Measurements from ENCODE around the gene ATG2B. TPM values are rescaled to one million over a fixed set of nuclear protein-coding genes. Genes with fewer than 3 reads are reported as not detected.

Gene ATG2B
- total and polyA plus RNA-seq, 9 of the 15 experiments (the other 6 are each of a cell fraction or from before 2014, with no cell fraction given) = 0.83 to 12.9 (median 8.7) TPM

- TF ChIP-seq, protein P1, sequence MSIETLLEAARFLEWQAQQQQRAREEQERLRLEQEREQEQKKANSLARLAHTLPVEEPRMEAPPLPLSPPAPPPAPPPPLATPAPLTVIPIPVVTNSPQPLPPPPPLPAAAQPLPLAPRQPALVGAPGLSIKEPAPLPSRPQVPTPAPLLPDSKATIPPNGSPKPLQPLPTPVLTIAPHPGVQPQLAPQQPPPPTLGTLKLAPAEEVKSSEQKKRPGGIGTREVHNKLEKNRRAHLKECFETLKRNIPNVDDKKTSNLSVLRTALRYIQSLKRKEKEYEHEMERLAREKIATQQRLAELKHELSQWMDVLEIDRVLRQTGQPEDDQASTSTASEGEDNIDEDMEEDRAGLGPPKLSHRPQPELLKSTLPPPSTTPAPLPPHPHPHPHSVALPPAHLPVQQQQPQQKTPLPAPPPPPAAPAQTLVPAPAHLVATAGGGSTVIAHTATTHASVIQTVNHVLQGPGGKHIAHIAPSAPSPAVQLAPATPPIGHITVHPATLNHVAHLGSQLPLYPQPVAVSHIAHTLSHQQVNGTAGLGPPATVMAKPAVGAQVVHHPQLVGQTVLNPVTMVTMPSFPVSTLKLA (conservative IDR thresholded peaks at IDR 0.05) = no peak
- no peak for TF ChIP-seq MECOM (CRISPR knock-in tag; IDR thresholded peaks at IDR 0.05)
- TF ChIP-seq MIER1 (IDR thresholded peaks at IDR 0.05; ENCODE audit: low read depth) = no peak
These were observed 92.3 kb downstream of the ATG2B start (continued) for GRCh38 chr14:96270565-96271420.

- H3K79me2 ChIP-seq (ENCODE audit: control insufficient read depth, insufficient read depth, low read length) = no peaks in the 10 kb centered on the region
- H3K27me3 ChIP-seq (ENCODE audit: control insufficient read depth in 2 of 2, insufficient read depth in 2 of 2, low read length in 2 of 2) = peaks cover under 1 to 35% of the 10 kb centered on the region in 2 experiments; a peak in 4 of 5 replicates
- CTCF ChIA-PET (ENCODE audit: low intra/inter-chr PET ratio) = interaction anchor here (0.6 kb wide), 1 partner anchor 10 kb away, joined by 3 read pairs; no protein-coding TSS in a partner anchor
- no peak overlapping the region for H3K4me2 ChIP-seq (ENCODE audit: insufficient read depth, low read length)
- H3K36me3 ChIP-seq (ENCODE audit: control insufficient read depth, insufficient read depth, low read length) = no peaks in the 10 kb centered on the region
- H3K9me3 ChIP-seq (replicated peaks; ENCODE audit: control insufficient read depth, insufficient read depth, low read depth, low read length) = no peaks in the 10 kb centered on the region
- no peaks in the 10 kb centered on the region; a peak in 1 of 5 replicates for H3K4me1 ChIP-seq (replicated peaks in 1 of 2; ENCODE audit: control insufficient read depth in 2 of 2, insufficient read depth in 2 of 2, low read length in 2 of 2)
- H3K27ac ChIP-seq (ENCODE audit: extremely low read depth, low read depth, low read length) = no peak overlapping the region
- POLR2A ChIA-PET = interaction anchor here (0.6 kb wide), 1 partner anchor 8 kb away, joined by 6 read pairs; no protein-coding TSS in a partner anchor
- in situ Hi-C loops (cut with MboI) (loop anchor here (10.0 to 25.0 kb wide), 2 partner anchors 155 to 707 kb away; no protein-coding TSS in a partner anchor), intact Hi-C loops (cut with micrococcal nuclease) (no loop called here)
- 0% methylated on average over 10 of the region's 10 CpGs for WGBS (ENCODE audit: insufficient coverage, low coverage, missing lambda C conversion rate)
- no peak overlapping the region for H3K9ac ChIP-seq (ENCODE audit: insufficient read depth in 1 of 2, low read depth in 2 of 2, low read length in 2 of 2)
- no peak for DNase-seq (ENCODE audit: extremely low read depth in 1 of 4, low spot score in 3 of 4)
- no peak for FAIRE-seq
- BruUV-seq (replicated peaks) = no TSS peak
- no peak overlapping the region for H3K4me3 ChIP-seq
- no peak for TF ChIP-seq HINFP (tag; conservative IDR thresholded peaks at IDR 0.05; ENCODE audit: low read depth)
- no peak for TF ChIP-seq ZNF134 (CRISPR knock-in tag; conservative IDR thresholded peaks at IDR 0.05)
- no peaks in the 10 kb centered on the region for H4K20me1 ChIP-seq (replicated peaks; ENCODE audit: control insufficient read depth, insufficient read depth, low read length)
- no peaks in the 10 kb centered on the region for H3K9me1 ChIP-seq (ENCODE audit: control insufficient read depth, insufficient read depth, low read length)
- no peak overlapping the region for H2AFZ ChIP-seq (ENCODE audit: low read depth, low read length)
- no peak for ATAC-seq
These were observed 93.8 kb downstream of the ATG2B start for GRCh38 chr14:96269359-96269710.
